ENCODE results near the gene TPD52L2. TPM values are rescaled to one million over a fixed set of nuclear protein-coding genes. Genes with fewer than 3 reads are reported as not detected.
A peak's percentile ranks its signal among the peaks of the same experiment; 100 is the strongest.
"Not testable (repeated sequence)": the region's sequence is repeated elsewhere in the genome, so short reads cannot be mapped to it uniquely, and the experiment has no call there.

Gene TPD52L2
- total and polyA plus RNA-seq, 2 donors (not counting 1 experiment from before 2014, with no cell fraction given): 39.9 to 41.3 TPM

- intact Hi-C loops (cut with micrococcal nuclease): no loop called here
- 100% methylated on average over 4 of the region's 5 CpGs for WGBS (ENCODE audit: insufficient coverage)
- Histone ChIP-seq H3K9ac (ENCODE audit: low read length) (no peak overlapping the region), H4K20me1 (ENCODE audit: control insufficient read depth, insufficient read depth, low read length, poor library complexity, severe bottlenecking) (peaks cover 23% of the 10 kb centered on the region), H3K27ac (ENCODE audit: low read length in 2 of 2) (no peak overlapping the region), H3K4me1 (ENCODE audit: control insufficient read depth in 2 of 2, insufficient read depth in 2 of 2, low read length in 2 of 2) (peaks cover 15 to 16% of the 10 kb centered on the region in 2 donors), H2AFZ (ENCODE audit: insufficient read depth, low read depth, low read length, poor library complexity, severe bottlenecking) (no peak overlapping the region), H3K4me3 (ENCODE audit: control extremely low read depth in 1 of 5, extremely low read depth in 1 of 5, insufficient read depth in 1 of 5, low read depth in 2 of 5, low read length in 4 of 5) (no peak overlapping the region), H3K36me3 (replicated peaks in 1 of 2; ENCODE audit: control extremely low read depth in 1 of 2, control insufficient read depth in 1 of 2, extremely low read depth in 1 of 2, insufficient read depth in 2 of 2, low read length in 1 of 2) (peaks cover 1 to 32% of the 10 kb centered on the region in 2 experiments), H3K4me2 (replicated peaks; ENCODE audit: low read depth, low read length, poor library complexity, severe bottlenecking) (no peak overlapping the region), H3K79me2 (ENCODE audit: control insufficient read depth, insufficient read depth, low read length) (peaks cover 62% of the 10 kb centered on the region), H3K27me3 (replicated peaks in 1 of 4; ENCODE audit: control extremely low read depth in 1 of 4, control insufficient read depth in 3 of 4, insufficient read depth in 4 of 4, low read length in 3 of 4) (no peaks in the 10 kb centered on the region), H3K9me3 (ENCODE audit: control extremely low read depth in 1 of 3, control insufficient read depth in 2 of 3, insufficient read depth in 1 of 3, low read length in 2 of 3) (no peaks in the 10 kb centered on the region)
- Mint-ChIP-seq H3K9me3 (ENCODE audit: insufficient read depth) (no peaks in the 10 kb centered on the region), H3K27me3 (no peaks in the 10 kb centered on the region), H3K27ac (no peak overlapping the region), H3K4me3 (peak overlapping the region; percentile 34), H3K4me1 (peaks cover 20% of the 10 kb centered on the region)
- ATAC-seq (ENCODE audit: low read depth) (no peak), DNase-seq (no peak)
- no peak for TF ChIP-seq CTCF (IDR thresholded peaks at IDR 0.05)
- no peak for TF ChIP-seq EZH2 (IDR thresholded peaks at IDR 0.05; ENCODE audit: borderline replicate concordance, insufficient read depth, low read depth, low read length, poor library complexity, severe bottlenecking)
- ChIA-PET CTCF (no interaction called here), POLR2A (no interaction called here)
Observed at GRCh38 chr20:63868264-63868663, 3.2 kb downstream of the TPD52L2 start.

GRCh38 chr20:63873477-63873971, 8.5 kb downstream of the TPD52L2 start:
- ATAC-seq (ENCODE audit: low read depth) (no peak), DNase-seq (no peak)
- Mint-ChIP-seq H3K4me3 (no peak overlapping the region), H3K27ac (no peak overlapping the region), H3K27me3 (no peaks in the 10 kb centered on the region), H3K9me3 (ENCODE audit: insufficient read depth) (no peaks in the 10 kb centered on the region), H3K4me1 (no peaks in the 10 kb centered on the region)
- Histone ChIP-seq H3K9ac (ENCODE audit: low read length) (no peak overlapping the region), H3K27me3 (replicated peaks in 1 of 4; ENCODE audit: control extremely low read depth in 1 of 4, control insufficient read depth in 3 of 4, insufficient read depth in 4 of 4, low read length in 3 of 4) (no peaks in the 10 kb centered on the region), H4K20me1 (ENCODE audit: control insufficient read depth, insufficient read depth, low read length, poor library complexity, severe bottlenecking) (peaks cover 36% of the 10 kb centered on the region), H2AFZ (ENCODE audit: insufficient read depth, low read depth, low read length, poor library complexity, severe bottlenecking) (no peak overlapping the region), H3K36me3 (replicated peaks in 1 of 2; ENCODE audit: control extremely low read depth in 1 of 2, control insufficient read depth in 1 of 2, extremely low read depth in 1 of 2, insufficient read depth in 2 of 2, low read length in 1 of 2) (peaks cover 3 to 70% of the 10 kb centered on the region in 2 experiments), H3K9me3 (ENCODE audit: control extremely low read depth in 1 of 3, control insufficient read depth in 2 of 3, insufficient read depth in 1 of 3, low read length in 2 of 3) (no peaks in the 10 kb centered on the region), H3K4me1 (ENCODE audit: control insufficient read depth in 2 of 2, insufficient read depth in 2 of 2, low read length in 2 of 2) (no peaks in the 10 kb centered on the region), H3K79me2 (ENCODE audit: control insufficient read depth, insufficient read depth, low read length) (peaks cover 64% of the 10 kb centered on the region), H3K27ac (ENCODE audit: low read length in 2 of 2) (no peak overlapping the region), H3K4me3 (ENCODE audit: control extremely low read depth in 1 of 5, extremely low read depth in 1 of 5, insufficient read depth in 1 of 5, low read depth in 2 of 5, low read length in 4 of 5) (no peak overlapping the region), H3K4me2 (replicated peaks; ENCODE audit: low read depth, low read length, poor library complexity, severe bottlenecking) (no peak overlapping the region)
- intact Hi-C loops (cut with micrococcal nuclease): no loop called here
- TF ChIP-seq EZH2 (IDR thresholded peaks at IDR 0.05; ENCODE audit: borderline replicate concordance, insufficient read depth, low read depth, low read length, poor library complexity, severe bottlenecking): no peak
- no peak for TF ChIP-seq CTCF (IDR thresholded peaks at IDR 0.05)
- ChIA-PET POLR2A (no interaction called here), CTCF (no interaction called here)
- WGBS (ENCODE audit: insufficient coverage): 94% methylated on average over 14 of the region's 14 CpGs

- CTCF ChIA-PET, DNase-seq: not testable (repeated sequence)
Observed at GRCh38 chr20:63874241-63874640, 9.2 kb downstream of the TPD52L2 start.

More at GRCh38 chr20:63874241-63874640, 9.2 kb downstream of the TPD52L2 start:
- WGBS (ENCODE audit: insufficient coverage): 96% methylated on average over 5 of the region's 7 CpGs
- ATAC-seq (ENCODE audit: low read depth); H3K27ac Mint-ChIP-seq; H3K9ac ChIP-seq (ENCODE audit: low read length); H3K4me3 Mint-ChIP-seq; H3K27me3 Mint-ChIP-seq; H3K4me2 ChIP-seq (replicated peaks; ENCODE audit: low read depth, low read length, poor library complexity, severe bottlenecking); H3K27ac ChIP-seq (ENCODE audit: low read length in 2 of 2); H3K9me3 Mint-ChIP-seq (ENCODE audit: insufficient read depth); H3K4me3 ChIP-seq (ENCODE audit: control extremely low read depth in 1 of 5, extremely low read depth in 1 of 5, insufficient read depth in 1 of 5, low read depth in 2 of 5, low read length in 4 of 5); H3K9me3 ChIP-seq (ENCODE audit: control extremely low read depth in 1 of 3, control insufficient read depth in 2 of 3, insufficient read depth in 1 of 3, low read length in 2 of 3); intact Hi-C loops (cut with micrococcal nuclease); H3K27me3 ChIP-seq (replicated peaks in 1 of 4; ENCODE audit: control extremely low read depth in 1 of 4, control insufficient read depth in 3 of 4, insufficient read depth in 4 of 4, low read length in 3 of 4); H3K4me1 Mint-ChIP-seq; H2AFZ ChIP-seq (ENCODE audit: insufficient read depth, low read depth, low read length, poor library complexity, severe bottlenecking); POLR2A ChIA-PET; H3K4me1 ChIP-seq (ENCODE audit: control insufficient read depth in 2 of 2, insufficient read depth in 2 of 2, low read length in 2 of 2): not testable (repeated sequence)
- H3K36me3 ChIP-seq (replicated peaks in 1 of 2; ENCODE audit: control extremely low read depth in 1 of 2, control insufficient read depth in 1 of 2, extremely low read depth in 1 of 2, insufficient read depth in 2 of 2, low read length in 1 of 2): peaks cover 3 to 67% of the 10 kb centered on the region in 2 experiments
- H4K20me1 ChIP-seq (ENCODE audit: control insufficient read depth, insufficient read depth, low read length, poor library complexity, severe bottlenecking): peaks cover 37% of the 10 kb centered on the region
- H3K79me2 ChIP-seq (ENCODE audit: control insufficient read depth, insufficient read depth, low read length): peaks cover 58% of the 10 kb centered on the region
